GM23338 (cell line): ENCODE measurements around the gene SBF2. TPM values are rescaled to one million over a fixed set of nuclear protein-coding genes. Genes with fewer than 3 reads are reported as not detected.

ENCODE experiments used
- ATAC-seq: fragments of 200-7000 bp; cut with Tn5 transposase; 3 replicates; pipeline ENCODE4 v1.9.1; 2020
- DNase-seq: peaks from one replicate; pipeline ENCODE4 v3.0.0-alpha.2; 2015; ENCODE audit warnings: low spot score
- H2AFZ ChIP-seq: fragments of 200-600 bp; sonication (generic); 2 replicates; pipeline ENCODE4 v1.8.0; 2016; ENCODE audit warnings: antibody characterized with exemption, mild to moderate bottlenecking, moderate library complexity
- H3F3A ChIP-seq: fragments of 200-600 bp; sonication (generic); replicated peaks from 2 replicates; pipeline ENCODE4 v1.8.0; 2017; ENCODE audit warnings: antibody characterized with exemption, mixed run types, low read depth
- H3K27ac ChIP-seq: fragments of 200-600 bp; sonication (generic); 2 replicates; pipeline ENCODE4 v1.6.1; 2016; ENCODE audit warnings: low read depth
- H3K27me3 ChIP-seq: fragments of 200-600 bp; sonication (generic); 2 replicates; pipeline ENCODE4 v1.8.0; 2016; ENCODE audit warnings: mild to moderate bottlenecking, mixed run types, moderate library complexity; ENCODE audit not compliant: insufficient read depth
- H3K36me3 ChIP-seq: fragments of 200-600 bp; sonication (generic); 2 replicates; pipeline ENCODE4 v1.8.0; 2016; ENCODE audit warnings: mild to moderate bottlenecking; ENCODE audit not compliant: insufficient read depth
- H3K4me1 ChIP-seq: fragments of 200-600 bp; sonication (generic); 2 replicates; pipeline ENCODE4 v1.8.0; 2016; ENCODE audit warnings: mild to moderate bottlenecking, moderate library complexity; ENCODE audit not compliant: insufficient read depth
- H3K4me2 ChIP-seq: fragments of 200-600 bp; sonication (generic); 2 replicates; pipeline ENCODE4 v1.7.1; 2017; ENCODE audit warnings: mixed run types
- H3K4me3 ChIP-seq: fragments of 200-600 bp; sonication (generic); 2 replicates; pipeline ENCODE4 v1.6.1; 2016; ENCODE audit warnings: mixed run types
- H3K79me2 ChIP-seq: fragments of 200-600 bp; sonication (generic); replicated peaks from 2 replicates; pipeline ENCODE4 v1.8.0; 2017; ENCODE audit warnings: mild to moderate bottlenecking; ENCODE audit not compliant: insufficient read depth
- H3K9me2 ChIP-seq: fragments of 200-600 bp; sonication (generic); 2 replicates; pipeline ENCODE4 v1.8.0; 2017; ENCODE audit not compliant: insufficient read depth
- H4K20me1 ChIP-seq: fragments of 200-600 bp; sonication (generic); replicated peaks from 2 replicates; pipeline ENCODE4 v1.8.0; 2017; ENCODE audit warnings: mild to moderate bottlenecking; ENCODE audit not compliant: insufficient read depth
- H3K27ac Mint-ChIP-seq: 2 replicates; pipeline ENCODE4 v1.8.0; 2020; ENCODE audit warnings: inconsistent platforms, mild to moderate bottlenecking, moderate library complexity, mixed read lengths
- H3K27me3 Mint-ChIP-seq: 3 replicates; pipeline ENCODE4 v1.8.0; 2022; ENCODE audit warnings: low read depth, mild to moderate bottlenecking, moderate library complexity, mixed read lengths, inconsistent platforms; ENCODE audit not compliant: insufficient read depth, poor library complexity
- H3K36me3 Mint-ChIP-seq: 3 replicates; pipeline ENCODE4 v1.8.0; 2021; ENCODE audit warnings: low read depth, mild to moderate bottlenecking, inconsistent platforms, moderate library complexity, mixed read lengths
- H3K4me1 Mint-ChIP-seq: 3 replicates; pipeline ENCODE4 v1.8.0; 2020; ENCODE audit warnings: mild to moderate bottlenecking, inconsistent platforms, mixed read lengths
- H3K4me3 Mint-ChIP-seq: 3 replicates; pipeline ENCODE4 v1.8.0; 2021; ENCODE audit warnings: moderate library complexity, mild to moderate bottlenecking, inconsistent platforms, mixed read lengths
- H3K9me3 Mint-ChIP-seq: 3 replicates; pipeline ENCODE4 v1.8.0; 2020; ENCODE audit warnings: moderate library complexity, mild to moderate bottlenecking, inconsistent platforms, mixed read lengths
- CREB1 ChIP-seq: fragments of 250-450 bp; sonication (Bioruptor Pico); IDR thresholded peaks from 2 replicates; pipeline ENCODE4 v1.5.0; 2020; ENCODE audit warnings: low read depth, mild to moderate bottlenecking, moderate library complexity
- CTCF ChIP-seq, 2 experiments: fragments of 200-600 bp in 1 of 2; sonication (generic) in 1 of 2; conservative IDR thresholded peaks; 2 replicates each; pipeline versions ENCODE4 v1.5.1 to v1.6.1; 2016 to 2017; ENCODE audit warnings: antibody characterized with exemption in 2 of 2, low read depth in 2 of 2, mild to moderate bottlenecking in 2 of 2, moderate library complexity in 1 of 2
- ETS1 ChIP-seq: IDR thresholded peaks from 2 replicates; pipeline ENCODE4 v1.6.1; 2016; ENCODE audit warnings: antibody characterized with exemption
- EZH2 ChIP-seq: fragments of 200-600 bp; sonication (generic); IDR thresholded peaks from one replicate; pipeline ENCODE4 v1.8.0; 2017; ENCODE audit warnings: antibody characterized with exemption, mild to moderate bottlenecking, low read depth; ENCODE audit not compliant: unreplicated experiment
- JUNB ChIP-seq: IDR thresholded peaks from one replicate; pipeline ENCODE4 v1.6.1; 2016; ENCODE audit warnings: antibody characterized with exemption; ENCODE audit not compliant: unreplicated experiment
- NANOG ChIP-seq: IDR thresholded peaks from 2 replicates; pipeline ENCODE4 v1.6.1; 2016; ENCODE audit warnings: antibody characterized with exemption, borderline replicate concordance
- POLR2AphosphoS5 ChIP-seq: IDR thresholded peaks from 2 replicates; pipeline ENCODE4 v1.6.1; 2016; ENCODE audit warnings: antibody characterized with exemption, low read depth
- STAT1 ChIP-seq: IDR thresholded peaks from one replicate; pipeline ENCODE4 v1.6.1; 2016; ENCODE audit warnings: antibody characterized with exemption; ENCODE audit not compliant: unreplicated experiment
- ZNF462 ChIP-seq: fragments of 250-450 bp; sonication (Bioruptor Pico); IDR thresholded peaks from 2 replicates; pipeline ENCODE4 v1.5.0; 2020; ENCODE audit warnings: mild to moderate bottlenecking, moderate library complexity
- polyA plus RNA-seq: library from polyadenylated mRNA; unstranded; fragments of >200 nt; fragmentation: Nextera tagmentation; extraction: Ambion mirVana; gene quantifications from 2 replicates; pipeline ENCODE4 v1.2.1, GENCODE V29; 2016
- total RNA-seq: library from RNA; depleted of rRNA; stranded (reverse); fragments of >200 nt; shearing (Covaris generic); gene quantifications from 2 replicates; pipeline ENCODE4 v1.2.3, GENCODE V29; 2014
- TF ChIP-seq, protein P1 (sequence below): IDR thresholded peaks from one replicate; pipeline ENCODE4 v1.6.1; 2018; ENCODE audit warnings: antibody characterized with exemption; ENCODE audit not compliant: unreplicated experiment

The SBF2 gene
- total and polyA plus RNA-seq, 2 experiments from 2014 or later: 25.6 to 53.5 TPM

- H3F3A ChIP-seq: no peaks in the 10 kb centered on the region
- Mint-ChIP-seq H3K4me3 (no peak overlapping the region), H3K9me3 (no peaks in the 10 kb centered on the region), H3K4me1 (peaks cover 22% of the 10 kb centered on the region), H3K27ac (no peak overlapping the region), H3K36me3 (no peaks in the 10 kb centered on the region), H3K27me3 (no peaks in the 10 kb centered on the region)
- no peaks in the 10 kb centered on the region for H4K20me1 ChIP-seq
- H3K9me2 ChIP-seq: no peaks in the 10 kb centered on the region
- no peaks in the 10 kb centered on the region for H3K27me3 ChIP-seq
- DNase-seq: no peak
- H3K4me2 ChIP-seq: no peak overlapping the region
- no peak overlapping the region for H3K27ac ChIP-seq
- ATAC-seq: no peak
- TF ChIP-seq ETS1 (no peak), ZNF462 (no peak), POLR2AphosphoS5 (no peak)
- peaks cover 21% of the 10 kb centered on the region for H3K4me1 ChIP-seq
- H3K4me3 ChIP-seq: no peak overlapping the region
- no peak overlapping the region for H2AFZ ChIP-seq
- H3K36me3 ChIP-seq: no peaks in the 10 kb centered on the region
- no peaks in the 10 kb centered on the region for H3K79me2 ChIP-seq
These were observed 468.7 kb downstream of the SBF2 start for GRCh38 chr11:9825315-9825714.

DNA sequence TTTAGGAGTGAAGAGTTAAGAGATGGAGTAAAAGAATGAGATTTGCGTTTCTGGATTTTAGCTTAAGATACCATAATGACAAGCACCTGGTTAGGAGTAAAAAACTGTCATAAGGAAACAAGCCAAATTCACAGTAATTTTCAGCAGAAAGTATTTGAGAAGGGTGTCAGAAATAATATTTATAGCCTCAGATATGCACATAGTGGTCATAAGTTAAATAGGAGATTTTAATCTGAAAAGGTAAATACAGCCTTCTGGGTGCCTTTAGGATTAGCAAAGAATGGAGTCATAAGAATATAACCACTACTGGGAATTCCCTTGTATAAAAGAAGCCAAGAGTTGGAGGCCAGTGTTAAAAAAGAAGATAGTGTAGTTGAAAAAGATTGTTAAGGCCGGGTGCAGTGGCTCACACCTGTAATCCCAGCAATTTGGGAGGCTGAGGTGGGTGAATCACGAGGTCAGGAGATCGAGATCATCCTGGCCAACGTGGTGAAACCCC lies 470.1 kb downstream of the SBF2 start:
- no peaks in the 10 kb centered on the region for H3K9me2 ChIP-seq
- no peaks in the 10 kb centered on the region for H3K36me3 ChIP-seq
- no peak for DNase-seq
- Mint-ChIP-seq H3K4me3 (no peak overlapping the region), H3K27ac (no peak overlapping the region), H3K27me3 (no peaks in the 10 kb centered on the region), H3K36me3 (no peaks in the 10 kb centered on the region), H3K9me3 (no peaks in the 10 kb centered on the region), H3K4me1 (peaks cover 27% of the 10 kb centered on the region)
- H3K79me2 ChIP-seq: no peaks in the 10 kb centered on the region
- no peaks in the 10 kb centered on the region for H3K27me3 ChIP-seq
- no peak overlapping the region for H3K4me3 ChIP-seq
- H3K4me2 ChIP-seq: no peak overlapping the region
- peaks cover 26% of the 10 kb centered on the region for H3K4me1 ChIP-seq
- no peaks in the 10 kb centered on the region for H3F3A ChIP-seq
- peak overlapping the region; percentile 21; the same call in 1 of the 2 replicates for H3K27ac ChIP-seq
- H2AFZ ChIP-seq: no peak overlapping the region
- no peaks in the 10 kb centered on the region for H4K20me1 ChIP-seq
- ATAC-seq: no peak
- TF ChIP-seq JUNB (no peak), NANOG (no peak), CTCF (conservative IDR thresholded peaks at IDR 0.05; ENCODE audit: low read depth in 2 of 2) (no peak), STAT1 (no peak), CREB1 (no peak), EZH2 (no peak)
- TF ChIP-seq, protein P1, sequence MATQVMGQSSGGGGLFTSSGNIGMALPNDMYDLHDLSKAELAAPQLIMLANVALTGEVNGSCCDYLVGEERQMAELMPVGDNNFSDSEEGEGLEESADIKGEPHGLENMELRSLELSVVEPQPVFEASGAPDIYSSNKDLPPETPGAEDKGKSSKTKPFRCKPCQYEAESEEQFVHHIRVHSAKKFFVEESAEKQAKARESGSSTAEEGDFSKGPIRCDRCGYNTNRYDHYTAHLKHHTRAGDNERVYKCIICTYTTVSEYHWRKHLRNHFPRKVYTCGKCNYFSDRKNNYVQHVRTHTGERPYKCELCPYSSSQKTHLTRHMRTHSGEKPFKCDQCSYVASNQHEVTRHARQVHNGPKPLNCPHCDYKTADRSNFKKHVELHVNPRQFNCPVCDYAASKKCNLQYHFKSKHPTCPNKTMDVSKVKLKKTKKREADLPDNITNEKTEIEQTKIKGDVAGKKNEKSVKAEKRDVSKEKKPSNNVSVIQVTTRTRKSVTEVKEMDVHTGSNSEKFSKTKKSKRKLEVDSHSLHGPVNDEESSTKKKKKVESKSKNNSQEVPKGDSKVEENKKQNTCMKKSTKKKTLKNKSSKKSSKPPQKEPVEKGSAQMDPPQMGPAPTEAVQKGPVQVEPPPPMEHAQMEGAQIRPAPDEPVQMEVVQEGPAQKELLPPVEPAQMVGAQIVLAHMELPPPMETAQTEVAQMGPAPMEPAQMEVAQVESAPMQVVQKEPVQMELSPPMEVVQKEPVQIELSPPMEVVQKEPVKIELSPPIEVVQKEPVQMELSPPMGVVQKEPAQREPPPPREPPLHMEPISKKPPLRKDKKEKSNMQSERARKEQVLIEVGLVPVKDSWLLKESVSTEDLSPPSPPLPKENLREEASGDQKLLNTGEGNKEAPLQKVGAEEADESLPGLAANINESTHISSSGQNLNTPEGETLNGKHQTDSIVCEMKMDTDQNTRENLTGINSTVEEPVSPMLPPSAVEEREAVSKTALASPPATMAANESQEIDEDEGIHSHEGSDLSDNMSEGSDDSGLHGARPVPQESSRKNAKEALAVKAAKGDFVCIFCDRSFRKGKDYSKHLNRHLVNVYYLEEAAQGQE: no peak
